HG03442 (cell line): Measurements from ENCODE around the gene CENPB.

Experiments
- ATAC-seq: cut with Tn5 transposase; IDR thresholded peaks from one replicate; pipeline ENCODE4 v1.9.1; 2021; ENCODE audit warnings: mild to moderate bottlenecking, moderate library complexity; ENCODE audit not compliant: unreplicated experiment

Gene CENPB

DNA sequence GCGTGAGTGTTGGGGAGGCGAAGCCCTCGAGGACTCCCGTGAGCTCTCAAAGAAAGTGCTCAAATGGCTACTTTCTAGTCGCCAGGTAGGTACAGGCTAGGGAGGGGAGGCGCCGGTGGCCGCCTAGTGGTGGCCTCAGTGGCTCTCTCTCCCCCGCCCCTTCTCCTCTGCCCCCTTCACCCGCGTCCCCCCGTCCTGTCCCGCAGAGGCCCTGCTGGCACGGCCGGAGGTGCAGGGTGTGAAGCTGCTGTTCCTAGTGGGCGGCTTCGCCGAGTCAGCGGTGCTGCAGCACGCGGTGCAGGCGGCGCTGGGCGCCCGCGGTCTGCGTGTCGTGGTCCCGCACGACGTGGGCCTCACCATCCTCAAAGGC, 35.2 kb downstream of the CENPB start:
- no peak for ATAC-seq

DNA sequence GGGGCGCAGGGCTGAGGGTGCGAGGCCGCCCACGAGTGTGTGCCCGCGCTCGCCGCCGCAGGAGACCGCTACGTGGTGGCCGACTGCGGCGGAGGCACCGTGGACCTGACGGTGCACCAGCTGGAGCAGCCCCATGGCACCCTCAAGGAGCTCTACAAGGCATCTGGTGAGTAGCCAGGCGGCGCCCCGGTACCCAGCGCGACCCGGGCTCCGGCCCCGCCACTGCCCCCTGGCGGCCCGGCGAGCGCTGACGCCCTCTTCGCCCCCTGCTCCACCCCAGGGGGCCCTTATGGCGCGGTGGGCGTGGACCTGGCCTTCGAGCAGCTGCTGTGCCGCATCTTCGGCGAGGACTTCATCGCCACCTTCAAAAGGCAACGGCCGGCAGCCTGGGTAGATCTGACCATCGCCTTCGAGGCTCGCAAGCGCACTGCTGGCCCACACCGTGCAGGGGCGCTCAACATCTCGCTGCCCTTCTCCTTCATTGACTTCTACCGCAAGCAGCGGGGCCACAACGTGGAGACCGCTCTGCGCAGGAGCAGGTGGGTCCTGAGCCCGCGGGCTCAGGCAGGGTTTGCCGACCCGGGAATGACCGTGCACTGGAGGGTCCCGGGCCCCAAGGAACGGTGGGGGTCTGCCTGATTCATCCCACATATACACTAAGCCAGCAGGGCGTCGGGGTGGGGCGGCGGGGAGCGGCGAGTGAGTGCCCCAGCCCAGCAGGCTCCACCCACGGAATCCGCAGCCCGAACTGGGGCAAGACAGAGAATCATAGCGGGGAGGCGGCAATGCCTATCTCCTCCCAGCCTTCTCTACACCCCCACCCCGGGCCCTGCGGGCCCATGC, 36.6 kb downstream of the CENPB start:
- ATAC-seq: no peak

DNA sequence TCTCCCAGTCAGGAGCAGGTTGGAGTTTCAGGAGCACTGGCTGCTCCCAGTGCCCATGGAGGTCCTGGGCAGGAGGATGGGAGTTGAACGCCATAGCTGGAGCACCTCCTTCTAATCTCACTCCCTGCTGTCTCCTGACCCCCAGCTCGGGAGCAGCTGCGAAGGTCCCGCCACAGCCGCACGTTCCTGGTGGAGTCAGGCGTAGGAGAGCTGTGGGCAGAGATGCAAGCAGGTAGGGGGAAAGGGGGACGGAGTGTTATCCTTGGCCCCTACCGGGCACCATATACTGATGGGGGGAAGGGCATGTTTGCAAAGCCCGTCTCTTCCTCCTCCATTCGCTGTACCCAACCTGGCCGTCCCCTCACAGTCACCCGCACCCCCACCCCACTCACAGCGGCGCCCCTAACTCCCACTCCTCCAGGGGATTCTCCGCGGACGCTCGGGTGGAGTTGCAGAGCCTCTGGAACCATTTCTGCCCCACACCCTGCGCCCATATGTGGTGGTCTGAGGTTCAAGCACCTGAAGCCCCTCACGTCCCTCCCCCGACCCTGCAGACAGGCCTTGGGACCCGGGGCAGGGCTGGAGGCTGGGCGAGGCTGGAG, 37.4 kb downstream of the CENPB start:
- no peak for ATAC-seq

DNA sequence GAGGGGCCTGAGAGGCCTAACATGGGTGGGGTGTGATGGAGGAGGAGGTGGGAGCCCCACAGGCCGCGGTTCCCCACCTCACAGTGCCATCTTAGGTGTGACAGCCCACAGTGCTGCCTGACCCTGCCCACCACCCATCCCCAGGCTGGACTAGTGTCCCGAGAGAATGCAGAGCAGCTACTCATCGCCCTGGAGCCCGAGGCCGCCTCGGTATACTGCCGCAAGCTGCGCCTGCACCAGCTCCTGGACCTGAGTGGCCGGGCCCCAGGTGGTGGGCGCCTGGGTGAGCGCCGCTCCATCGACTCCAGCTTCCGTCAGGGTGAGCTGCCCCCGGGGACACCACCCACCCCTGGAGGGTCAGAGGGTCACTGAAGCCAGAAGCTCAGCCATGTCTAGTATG, 38.5 kb downstream of the CENPB start:
- ATAC-seq: no peak

DNA sequence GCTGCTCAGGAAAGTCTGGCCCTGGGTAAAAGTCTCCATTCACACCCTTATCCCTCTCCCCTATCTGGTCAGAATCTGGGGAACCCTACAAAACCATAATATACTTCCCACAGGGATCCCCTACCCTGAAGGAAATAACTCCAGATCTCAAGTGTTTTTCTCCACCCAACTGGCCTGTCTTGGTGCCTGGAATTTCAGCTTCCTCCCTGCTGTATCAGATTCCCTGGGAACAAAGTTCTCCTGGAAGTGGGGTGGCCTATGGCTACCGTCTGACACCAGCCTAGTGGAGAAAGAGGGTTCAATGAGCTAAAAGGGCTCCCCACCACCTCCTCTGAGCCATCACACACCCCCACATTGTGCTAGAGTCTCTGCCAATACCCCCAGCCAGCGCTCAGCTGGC, 39.1 kb downstream of the CENPB start:
- no peak for ATAC-seq

DNA sequence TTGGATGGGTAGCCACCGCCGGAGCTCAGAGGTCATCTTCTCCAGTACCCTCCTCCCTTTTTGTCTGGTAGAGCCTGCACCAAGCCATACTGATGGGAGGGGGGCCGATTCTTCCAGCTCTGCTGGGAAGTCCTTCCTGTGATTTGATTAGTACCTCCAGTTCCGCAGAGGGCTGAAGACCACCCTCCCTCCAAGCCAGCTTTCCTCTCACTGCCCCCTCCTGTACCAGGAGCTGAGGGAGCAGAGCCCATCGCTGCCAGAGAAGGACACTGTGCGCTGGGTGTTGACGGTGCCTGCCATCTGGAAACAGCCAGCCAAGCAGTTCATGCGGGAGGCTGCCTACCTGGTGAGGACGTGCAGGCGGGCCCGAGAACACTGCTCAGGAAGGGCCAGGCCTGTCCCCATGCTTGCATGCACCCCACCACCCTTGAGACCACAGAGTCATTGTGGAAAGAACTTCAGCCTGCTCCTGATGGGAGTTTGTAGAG, 40.8 kb downstream of the CENPB start:
- no peak for ATAC-seq

DNA sequence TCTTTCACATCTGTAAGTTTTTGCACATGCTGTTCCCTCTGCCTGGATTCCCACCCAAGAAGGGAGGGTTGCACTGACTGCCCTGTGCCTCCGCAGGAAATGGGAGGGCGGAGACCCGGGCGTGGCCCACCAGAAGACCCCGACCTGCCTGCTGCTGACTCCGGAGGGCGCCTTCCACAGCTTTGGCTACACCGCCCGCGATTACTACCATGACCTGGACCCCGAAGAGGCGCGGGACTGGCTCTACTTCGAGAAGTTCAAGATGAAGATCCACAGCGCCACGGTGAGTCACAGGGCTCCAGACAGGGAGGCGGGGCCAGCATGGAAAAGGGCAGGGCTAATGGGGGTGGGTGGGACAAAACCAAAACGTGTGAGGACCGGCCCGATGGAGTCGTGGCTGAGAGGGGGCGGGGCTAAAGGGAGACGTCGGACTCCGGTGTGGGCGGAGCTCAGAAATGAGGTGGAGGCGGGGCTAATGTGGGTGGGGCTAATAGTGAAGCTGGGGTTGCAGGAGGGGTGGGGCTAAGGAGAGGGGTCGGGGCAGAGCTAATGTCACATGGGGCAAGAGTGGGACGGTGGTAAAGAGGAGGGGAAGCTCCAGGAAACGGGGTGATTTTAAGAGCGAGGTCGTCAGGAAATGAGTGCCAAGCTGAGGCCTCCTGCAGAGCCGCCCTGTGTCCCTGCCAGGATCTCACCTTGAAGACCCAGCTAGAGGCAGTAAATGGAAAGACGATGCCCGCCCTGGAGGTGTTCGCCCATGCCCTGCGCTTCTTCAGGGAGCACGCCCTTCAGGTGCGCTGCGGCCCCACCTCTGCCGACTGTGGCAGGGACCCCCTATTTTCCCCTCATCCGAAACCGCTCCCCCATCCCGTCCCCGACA, 41.5 kb downstream of the CENPB start:
- ATAC-seq: no peak

DNA sequence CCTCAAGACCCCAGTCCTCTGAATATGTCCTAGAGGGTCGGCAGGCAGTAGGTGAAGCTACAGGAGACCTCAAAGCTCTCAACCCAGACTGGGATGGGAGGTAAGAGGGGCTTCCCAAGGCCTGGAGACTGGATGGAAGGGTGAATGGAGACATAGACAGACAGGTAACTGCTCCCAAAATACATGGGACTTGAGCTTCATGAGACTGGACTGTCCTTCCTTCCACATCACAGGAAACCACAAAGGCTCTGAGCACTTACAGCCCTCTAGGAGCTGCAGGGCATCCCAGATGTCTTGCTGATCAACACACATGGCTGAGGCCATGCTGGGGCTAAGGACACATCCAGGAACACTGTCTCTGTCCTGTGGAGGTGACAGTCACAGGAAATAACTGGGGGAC, 42.5 kb downstream of the CENPB start:
- no peak for ATAC-seq

DNA sequence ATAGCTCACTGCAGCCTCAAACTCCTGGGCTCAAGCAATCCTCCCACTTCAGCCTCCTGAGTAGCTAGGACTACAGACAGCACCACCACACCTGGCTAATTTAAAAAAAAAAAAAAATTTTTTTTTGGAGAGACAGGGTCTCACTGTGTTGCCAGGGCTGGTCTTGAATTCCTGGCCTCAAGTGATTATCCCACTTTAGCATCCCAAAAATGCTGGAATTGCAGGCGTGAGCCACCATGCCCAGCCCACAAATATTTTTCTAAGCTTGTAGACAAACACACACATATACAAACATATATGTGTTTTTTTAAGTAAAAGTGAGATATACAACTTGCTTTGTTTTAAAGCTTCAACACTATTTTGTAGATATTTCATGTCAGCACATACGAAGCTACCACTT, 43.3 kb downstream of the CENPB start:
- no peak for ATAC-seq

DNA sequence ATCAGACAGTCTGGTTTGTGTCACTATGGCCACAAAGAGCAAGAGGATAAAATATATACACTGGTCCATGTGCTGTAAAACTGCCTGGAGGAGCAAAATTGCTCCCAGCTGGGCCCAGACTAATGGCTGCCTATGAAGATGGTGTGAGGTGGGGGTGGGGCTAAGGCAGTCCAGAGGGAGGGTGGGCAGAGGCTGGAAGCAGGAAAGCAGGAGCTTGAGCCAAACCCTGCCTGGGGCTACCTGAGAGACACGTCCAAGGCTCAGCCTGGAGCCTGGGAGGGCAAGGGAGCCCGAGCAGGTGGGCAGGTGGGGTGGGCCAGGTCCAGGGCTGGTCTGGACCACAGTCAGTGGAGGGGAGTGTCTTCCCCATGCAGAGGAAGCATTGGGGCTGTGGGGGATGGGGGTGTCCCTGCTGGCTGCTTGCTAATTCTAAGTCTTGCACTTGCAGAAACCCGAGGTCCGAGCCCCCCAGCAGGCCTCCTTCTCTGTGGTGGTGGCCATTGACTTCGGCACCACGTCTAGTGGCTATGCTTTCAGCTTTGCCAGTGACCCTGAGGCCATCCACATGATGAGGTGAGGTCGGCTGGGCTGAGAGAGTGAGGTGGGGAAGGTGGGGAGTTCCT, 44.6 kb downstream of the CENPB start:
- no peak for ATAC-seq

DNA sequence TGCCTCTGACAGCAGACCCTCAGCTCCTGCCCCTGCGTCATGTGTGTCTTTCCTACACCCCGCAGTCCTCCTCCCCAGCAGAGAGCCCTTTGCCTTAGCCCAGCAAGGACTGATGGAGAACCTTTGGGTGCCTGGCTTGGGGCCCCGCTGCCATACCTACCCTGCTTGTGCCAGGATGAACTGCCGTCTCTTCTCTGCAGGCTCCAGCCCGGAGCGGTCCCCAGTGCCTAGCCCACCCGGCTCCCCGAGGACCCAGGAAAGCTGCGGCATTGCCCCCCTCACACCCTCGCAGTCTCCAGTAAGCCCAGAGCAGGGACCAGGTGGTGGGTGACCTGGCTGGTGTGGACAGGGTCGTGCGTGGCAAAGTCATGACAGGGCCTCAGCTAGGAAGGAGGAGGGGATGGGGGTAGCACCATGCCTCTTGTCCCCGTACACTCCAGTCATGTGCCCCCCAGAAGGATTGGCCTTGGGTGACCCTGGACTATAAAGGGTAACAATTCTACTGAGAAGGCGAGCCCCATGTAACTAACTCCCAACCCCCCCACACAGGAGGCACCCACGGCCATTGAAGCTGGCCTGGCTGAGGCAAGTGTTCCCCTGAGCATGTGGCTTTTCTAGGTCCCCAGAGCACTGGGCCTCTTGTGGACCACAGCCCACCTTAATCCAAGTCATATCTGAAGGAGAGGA, 45.8 kb downstream of the CENPB start:
- ATAC-seq: no peak

DNA sequence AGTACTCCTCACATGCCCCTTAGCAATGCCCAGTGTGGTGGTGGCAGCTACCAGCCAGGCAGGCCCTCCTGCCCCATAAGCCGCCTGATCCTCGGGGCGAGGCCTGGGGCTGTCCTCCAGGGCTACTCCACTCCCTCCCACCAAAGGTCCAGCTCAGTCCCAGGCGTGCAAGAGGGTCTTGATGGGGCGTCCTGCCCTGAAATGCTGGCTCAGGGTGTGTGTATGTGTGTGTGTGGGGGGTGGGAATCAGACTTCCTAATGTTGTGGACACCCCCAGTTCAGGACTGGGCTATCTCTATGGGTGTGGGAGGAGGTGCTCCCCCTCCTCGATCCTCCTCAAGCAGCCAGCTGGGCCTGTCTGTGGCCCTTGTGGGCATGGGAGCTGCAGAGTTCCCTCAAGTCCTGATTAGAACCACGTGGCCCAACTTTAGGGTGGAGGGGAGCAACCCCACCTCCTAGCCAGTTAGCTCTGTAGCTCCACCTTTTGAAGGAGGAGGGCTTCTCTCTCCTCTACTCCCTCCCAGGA, 46.6 kb downstream of the CENPB start:
- no peak for ATAC-seq

DNA sequence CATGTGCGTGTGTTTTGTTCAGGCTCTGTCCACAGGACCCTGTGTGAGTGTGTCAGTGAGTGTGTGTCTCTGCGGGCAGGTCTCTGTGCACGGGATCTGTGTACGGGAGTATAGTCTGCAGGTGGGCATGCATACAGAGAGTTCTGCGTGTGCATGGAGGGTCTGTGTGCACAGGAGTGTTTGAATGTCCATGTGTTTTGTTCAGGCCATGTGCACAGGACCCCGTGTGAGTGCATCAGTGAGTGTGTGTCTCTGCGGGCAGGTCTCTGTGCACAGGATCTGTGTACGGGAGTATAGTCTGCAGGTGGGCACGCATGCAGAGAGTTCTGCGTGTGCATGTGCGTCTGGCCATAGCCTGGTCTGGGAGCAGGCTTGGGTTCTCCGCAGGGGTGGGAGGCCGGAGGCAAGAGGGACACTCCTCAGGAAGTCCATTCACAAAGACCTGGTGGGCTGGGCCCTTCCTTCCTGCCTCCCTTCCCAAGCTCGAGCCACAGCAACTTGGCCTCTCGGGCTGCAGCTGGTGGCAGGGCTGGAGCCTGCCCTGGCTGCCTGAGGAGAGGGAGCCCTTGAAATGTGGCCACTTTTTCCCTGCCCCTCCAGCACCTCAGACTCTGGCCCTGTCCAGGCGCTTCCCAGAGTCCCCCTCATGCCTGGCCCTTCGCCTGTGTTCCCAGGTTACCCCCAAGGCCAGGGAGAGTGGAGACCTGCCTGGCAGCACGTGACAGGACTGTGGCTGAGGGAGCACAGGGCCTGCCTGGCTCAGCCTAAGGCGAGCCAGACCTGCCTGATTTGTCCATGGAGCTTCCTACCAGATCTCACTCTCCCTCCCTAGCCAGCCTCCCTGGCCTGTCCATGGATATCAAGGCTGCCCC, 47.2 kb downstream of the CENPB start:
- ATAC-seq: no peak

DNA sequence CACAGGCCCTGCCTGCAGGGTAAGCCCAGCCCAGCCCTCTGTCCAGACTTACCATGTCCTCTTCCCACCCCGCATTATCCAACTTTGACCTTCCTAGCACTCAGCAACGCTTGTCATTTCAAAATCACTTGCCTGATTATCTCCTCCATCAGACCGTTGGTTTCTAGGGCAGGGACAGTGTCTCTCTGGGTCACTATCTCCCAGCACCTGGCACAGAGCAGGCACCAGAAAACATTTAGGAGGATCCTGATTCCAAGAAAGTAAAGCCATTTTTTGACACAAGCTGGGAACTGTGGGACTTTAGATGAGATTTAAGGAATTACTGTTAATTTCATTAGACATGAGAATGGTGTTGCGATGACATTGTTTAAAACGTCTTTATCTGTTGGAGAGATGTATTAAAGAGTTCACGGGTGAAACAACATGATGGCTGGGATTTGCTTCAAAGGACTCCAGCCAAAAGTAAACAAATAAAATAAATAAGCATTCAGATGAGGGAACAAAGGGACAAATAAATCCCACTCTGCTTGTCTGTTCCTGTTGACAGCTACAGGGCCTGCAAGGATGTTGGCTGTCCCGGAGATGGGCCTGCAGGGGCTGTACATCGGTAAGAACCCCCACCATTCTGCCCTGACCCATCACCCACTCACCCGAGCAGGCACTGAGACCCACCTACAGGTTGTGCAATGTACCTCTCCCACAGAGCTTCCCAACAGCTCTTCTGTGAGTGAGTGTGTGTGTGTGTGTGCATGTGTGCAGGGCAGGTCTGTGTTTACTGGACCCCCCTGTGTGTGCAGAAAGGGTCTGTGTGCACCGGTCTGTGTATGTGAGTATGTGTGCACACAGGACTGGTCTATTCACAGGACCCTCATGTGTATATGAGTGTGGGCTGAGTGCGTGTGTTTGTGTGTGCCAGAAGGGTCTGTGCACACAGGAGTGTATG, 48.2 kb downstream of the CENPB start:
- no peak for ATAC-seq

DNA sequence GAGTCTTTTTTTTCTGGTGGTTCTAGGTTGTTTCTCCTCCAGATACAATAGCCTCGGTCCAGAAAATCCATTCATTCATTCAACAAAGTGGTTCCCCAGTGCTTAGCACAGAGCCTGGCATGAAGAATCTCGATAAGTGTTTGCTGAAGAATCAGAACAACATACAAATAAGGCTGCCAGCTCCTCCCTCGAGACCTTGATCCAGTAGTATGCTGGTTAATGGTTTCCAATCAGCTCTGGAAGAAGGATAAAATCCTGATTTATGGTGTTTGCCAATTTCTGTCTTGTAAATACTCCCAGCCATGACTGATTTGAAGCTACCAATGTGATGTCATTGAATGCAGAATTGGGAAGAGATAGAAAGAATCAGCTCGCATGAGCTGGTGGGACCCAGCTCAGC, 50.8 kb downstream of the CENPB start:
- ATAC-seq: no peak

DNA sequence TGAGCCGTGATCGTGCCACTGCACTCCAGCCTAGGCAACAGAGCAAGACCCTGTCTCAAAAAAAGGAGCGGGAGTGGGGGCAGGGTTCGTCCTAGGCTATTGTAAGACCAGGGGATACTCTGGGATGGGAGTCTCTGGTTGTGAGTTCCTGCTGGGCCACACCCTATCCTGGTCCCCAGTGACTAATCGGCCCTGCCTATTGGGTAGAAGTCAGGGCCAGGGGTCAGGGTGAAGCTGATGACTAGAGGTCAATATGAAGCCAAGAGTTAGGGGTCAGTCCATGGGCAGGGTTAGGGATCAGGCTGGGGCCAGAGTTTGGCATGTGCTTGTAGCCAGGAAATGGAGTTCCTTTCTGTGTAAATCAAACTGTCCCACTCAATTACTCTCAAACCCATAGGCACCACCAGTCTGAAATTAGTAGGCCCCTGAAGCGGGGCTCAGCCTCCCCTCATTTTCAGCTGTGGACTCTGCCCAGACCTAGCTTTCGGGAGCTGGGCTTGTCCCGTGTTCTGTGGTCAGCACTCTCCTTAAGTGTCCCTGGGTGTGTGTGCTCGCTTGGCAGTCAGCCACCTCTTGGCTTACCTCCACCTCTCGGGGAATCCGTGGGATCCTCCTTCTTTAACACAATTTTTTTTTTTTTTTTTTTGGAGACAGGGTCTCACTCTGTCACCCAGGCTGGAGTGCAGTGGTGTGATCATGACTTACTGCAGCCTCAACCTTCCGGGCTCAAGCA, 52.3 kb downstream of the CENPB start:
- ATAC-seq: no peak
